Limb (tissue), 2 donors: ENCODE results near the gene DUSP6.
"Not testable (repeated sequence)": the region's sequence is repeated elsewhere in the genome, so short reads cannot be mapped to it uniquely, and the experiment has no call there.

ENCODE experiments used
- DNase-seq, 2 donors: peaks; one replicate each; pipeline ENCODE4 v3.0.0-alpha.2; 2016; ENCODE audit errors: extremely low spot score in 2 of 2

Gene DUSP6

DNA sequence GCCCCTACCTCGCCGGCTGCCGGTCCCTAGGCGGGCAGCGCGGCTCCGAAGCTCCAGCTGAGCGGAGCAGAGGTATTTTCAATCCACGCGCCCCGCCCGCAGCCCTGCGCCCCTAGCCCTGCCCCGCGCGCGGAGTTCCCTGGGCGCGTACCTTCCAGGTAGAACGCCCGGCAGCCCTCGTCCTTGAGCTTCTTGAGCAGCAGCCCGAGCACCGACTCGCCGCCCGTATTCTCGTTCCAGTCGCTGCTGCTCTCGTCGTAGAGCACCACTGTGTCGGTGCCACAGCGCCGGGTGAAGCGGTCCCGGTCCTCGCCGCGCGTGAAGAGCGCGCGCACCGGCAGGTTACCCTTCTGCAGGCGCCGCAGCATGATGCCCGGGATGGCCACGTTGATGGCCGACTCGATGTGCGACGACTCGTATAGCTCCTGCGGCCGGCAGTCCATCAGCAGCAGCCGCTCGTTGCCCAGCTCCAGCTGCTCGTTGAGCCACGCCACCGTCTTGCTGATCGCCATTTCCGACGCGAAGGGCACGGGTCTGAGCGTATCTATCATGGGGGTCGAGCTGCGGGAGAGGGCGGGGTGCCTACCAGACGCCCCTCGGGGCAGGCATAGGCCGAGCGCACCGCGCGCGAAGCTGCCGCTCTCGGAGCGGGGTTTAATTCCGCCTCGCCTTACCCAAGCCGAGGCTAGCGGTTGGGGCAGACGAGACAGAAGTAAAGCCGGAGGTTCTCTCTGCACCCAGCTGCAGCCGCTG lies 636 bp downstream of the DUSP6 start:
- DNase-seq: peak in 1 of 2 donors; percentile 77

DNA sequence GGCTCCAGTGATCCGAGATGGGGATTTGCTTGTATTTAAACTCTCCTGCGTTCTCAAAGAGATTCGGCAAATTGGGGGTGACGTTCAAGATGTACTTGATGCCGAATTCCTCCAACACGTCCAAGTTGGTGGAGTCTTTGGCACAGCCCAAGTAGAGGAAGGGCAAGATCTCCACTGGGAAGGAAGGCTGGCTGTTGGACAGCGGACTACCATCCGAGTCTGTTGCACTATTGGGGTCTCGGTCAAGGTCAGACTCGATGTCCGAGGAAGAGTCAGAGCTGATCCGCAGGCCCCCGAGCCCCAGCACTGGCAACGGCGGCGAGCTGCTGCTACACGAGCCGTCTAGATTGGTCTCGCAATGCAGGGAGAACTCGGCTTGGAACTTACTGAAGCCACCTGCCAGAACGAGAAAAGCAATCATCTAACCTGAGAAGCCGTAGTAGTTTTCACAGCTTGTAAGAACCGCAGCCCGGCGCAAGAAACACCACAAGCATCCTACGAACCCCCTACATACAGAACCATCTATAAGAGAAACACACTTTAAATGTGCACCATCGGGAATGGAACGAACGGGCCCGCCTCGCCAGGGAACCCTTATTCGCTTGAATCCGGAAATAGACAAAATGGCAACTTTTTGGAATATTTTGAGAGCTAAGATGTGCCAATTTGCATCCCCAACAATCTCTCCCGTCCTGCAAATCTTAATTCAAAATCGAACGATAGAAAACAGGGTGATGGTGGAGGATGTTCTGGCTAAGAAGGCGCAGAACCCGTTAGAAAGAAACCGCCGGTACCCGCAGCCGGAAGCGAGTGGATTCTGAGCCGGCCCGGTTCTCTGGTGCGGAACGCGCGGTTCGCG lies 1.4 kb downstream of the DUSP6 start:
- peak in 1 of 2 donors; percentile 58 for DNase-seq

DNA sequence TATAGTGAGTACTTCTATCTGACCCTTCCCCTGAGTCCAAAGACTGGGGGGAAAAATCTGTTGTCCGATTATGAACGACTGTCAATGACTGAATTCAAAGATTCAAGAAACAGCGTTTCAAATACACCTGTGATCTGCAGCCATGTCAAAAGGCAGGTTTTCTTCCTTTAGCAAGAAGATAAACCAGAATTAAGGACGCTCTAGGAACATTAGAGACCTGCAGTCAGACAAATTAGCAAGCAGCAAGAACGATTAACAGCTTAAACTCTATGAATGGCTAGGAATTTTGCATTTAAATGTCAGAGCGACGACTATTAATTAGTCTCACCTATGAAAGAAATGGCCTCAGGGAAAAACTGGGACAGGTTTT lies 2.1 kb downstream of the DUSP6 start:
- DNase-seq: no peak

DNA sequence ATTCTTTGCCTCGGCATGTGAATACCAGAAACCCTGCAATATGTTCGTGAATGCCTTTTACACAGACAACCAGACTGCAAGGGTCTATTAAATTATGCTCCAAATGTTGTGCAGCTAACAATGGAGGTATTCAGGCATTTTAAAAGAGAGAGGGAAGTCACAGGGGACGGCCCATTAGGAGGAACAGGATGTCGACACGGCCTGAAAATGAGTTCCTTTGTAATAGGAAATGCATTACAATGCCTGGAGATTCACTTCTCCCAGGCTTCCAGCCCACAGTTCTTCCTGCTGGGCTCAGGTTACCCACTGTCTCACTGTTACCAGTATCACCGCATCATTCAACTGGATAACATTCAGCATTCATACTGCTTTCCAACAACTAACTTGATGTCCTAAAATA lies 2.5 kb downstream of the DUSP6 start:
- peak; percentile 49 to 52 for DNase-seq

DNA sequence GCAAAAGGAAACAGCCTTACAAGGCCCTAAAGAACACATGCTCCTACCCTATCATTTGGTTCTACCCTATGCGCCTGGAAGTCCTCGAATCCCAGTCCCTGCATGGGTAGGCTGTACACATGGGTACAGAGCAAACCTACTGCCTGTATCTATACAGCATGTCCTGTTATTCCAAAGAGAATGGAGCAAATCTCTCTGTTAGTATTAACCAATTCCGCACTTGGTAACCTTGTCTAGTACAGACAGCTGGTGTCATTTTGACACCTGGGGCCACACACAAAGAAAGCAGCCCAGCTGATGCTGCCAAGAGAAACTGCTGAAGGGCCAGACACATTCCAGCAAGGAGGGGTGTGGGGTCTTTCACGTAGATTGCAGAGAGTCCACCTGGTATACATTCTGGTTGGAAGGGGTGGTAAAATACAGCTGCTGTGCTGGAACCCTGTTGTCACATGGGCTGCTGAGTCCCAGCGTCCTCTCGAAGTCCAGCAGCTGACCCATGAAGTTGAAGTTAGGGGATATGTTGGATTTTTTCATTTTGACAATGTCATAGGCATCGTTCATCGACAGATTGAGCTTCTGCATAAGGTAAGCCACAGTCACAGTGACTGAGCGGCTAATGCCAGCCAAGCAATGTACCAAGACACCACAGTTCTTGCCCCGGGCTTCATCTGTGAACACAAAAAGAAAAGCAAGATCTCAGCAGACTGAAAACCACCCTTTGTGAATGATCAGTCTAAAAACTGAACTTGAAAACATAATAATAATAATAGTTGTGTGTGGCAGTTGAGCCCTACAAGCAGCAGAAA lies 3.2 kb downstream of the DUSP6 start:
- peak in 1 of 2 donors; percentile 36 for DNase-seq

DNA sequence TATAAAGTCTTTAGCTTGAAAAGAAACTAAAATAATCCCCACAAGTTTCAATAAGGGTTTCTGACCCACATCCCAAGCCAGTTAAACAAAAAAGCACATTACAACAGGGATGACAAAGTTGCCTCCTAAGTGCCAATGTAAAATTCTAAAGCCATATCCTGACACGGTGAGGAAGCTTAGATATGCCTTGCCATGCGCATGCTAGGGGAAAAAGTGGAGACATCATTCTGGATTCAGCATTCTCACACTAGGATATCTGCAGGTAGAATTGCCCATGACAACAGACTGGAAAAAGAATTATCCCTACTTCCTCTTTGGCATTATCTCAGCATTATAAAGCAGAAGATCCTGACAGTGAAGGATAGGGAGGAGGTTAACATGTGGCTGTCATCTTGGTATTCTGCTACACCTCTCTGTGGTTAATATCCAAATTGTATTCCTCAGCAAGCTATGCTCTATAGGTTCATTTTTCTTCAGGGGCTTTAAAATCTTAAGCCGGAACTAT lies 4.9 kb downstream of the DUSP6 start:
- DNase-seq: no peak

DNA sequence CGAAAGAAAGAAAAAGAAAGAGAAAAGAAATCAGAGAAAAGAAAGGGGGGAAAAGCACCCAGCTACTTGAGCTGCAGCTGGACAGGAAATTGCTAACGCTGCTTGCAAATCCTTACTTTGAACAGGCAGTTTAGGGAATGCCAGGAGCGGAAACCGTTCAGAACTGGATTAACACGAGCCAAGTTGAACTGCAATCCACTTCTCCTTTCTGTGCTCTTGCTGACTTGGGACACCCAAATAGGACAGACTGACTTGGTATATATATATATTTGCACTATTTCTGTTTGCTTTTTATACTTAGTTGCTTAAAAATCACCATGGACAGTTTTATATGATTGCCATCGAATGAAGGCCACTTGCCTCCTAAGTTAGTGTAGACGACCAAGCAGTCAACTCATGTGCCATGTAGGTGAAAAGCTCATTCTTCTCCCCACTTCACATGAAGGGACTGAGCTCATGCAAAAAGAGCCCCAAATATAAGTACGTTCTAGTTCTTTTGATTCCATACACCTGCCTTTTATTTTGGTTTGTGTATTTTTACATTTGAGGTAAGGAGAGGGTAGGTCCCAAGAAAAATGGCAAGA lies 5.5 kb downstream of the DUSP6 start:
- peak in 1 of 2 donors; percentile 75 for DNase-seq

DNA sequence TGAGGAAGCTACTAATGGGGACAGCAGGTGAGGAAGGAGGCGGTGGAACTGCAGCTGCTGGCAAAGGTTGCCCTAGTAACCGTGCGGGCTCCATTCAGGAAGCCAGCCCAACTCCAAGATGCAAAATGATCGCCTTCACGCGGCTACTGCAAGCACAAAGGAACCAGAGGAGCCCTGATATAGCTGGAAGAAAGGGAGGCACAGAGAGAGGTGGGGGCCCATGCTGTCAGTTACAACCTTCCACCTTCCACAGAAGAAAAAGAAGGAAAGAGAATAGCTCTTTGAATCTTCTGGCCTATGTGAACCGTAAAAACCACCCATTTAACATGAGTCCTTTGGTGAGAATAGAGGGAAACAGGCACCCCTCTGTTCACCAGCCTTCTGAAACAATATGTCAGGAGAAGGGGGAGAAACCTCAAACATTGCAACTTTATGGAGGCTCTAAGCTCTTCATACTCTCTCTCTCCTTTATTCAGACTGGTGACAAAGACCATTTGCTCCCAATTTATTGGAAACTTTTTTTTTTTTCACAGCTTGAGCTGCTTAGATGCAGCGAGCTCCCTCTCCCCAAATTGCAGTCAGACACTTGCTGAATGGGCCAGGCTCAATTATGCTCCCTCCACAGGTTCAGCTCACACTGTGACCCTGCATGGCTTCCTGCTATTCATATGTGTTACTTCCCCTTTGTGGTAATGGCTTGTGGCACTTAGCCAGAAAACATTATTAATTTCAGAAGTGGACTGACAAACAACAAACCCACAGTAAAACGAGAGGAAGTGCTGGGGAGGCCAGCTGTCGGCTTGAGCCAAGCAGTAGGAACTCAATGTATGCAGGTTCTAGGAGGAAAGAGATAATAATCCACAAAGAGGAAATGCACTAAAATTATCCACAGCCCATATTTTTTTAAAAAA lies 6.2 kb downstream of the DUSP6 start:
- DNase-seq: peak in 1 of 2 donors; percentile 63

DNA sequence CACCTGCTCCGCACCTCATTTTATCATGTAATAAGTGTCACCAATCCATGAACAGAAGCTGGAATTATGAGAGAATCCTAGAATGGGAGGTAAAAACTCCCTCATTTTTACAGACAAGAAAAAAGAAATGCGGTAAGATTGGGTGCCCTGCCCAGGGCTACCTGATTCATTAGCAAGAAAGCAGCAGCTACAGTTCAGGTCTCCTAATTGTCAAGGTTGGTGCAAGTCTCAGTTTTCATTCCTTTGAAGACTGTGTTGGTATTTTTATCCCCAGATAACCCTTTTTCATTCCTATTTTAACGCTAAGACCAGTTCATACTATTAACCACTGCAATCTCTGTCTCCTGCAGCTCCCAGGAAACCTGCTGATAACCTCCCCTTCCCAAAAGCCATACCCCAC lies 6.9 kb downstream of the DUSP6 start:
- no peak for DNase-seq

DNA sequence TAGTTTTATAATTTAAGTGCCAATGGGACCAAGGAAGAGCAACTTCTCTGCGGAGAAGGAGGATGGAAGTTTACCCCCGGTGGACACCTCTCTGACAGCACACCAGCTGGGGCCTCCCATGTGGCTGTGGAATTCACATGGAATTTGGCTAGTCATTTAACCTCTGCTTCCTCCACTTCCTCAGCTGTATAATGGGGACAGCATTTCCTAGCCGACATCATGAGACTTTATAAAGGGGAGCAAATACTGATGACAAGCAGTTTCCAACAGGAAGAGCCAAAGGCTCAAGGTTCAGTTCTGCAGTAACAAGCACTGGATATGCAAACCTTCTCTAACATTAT lies 7.5 kb downstream of the DUSP6 start:
- no peak for DNase-seq

DNA sequence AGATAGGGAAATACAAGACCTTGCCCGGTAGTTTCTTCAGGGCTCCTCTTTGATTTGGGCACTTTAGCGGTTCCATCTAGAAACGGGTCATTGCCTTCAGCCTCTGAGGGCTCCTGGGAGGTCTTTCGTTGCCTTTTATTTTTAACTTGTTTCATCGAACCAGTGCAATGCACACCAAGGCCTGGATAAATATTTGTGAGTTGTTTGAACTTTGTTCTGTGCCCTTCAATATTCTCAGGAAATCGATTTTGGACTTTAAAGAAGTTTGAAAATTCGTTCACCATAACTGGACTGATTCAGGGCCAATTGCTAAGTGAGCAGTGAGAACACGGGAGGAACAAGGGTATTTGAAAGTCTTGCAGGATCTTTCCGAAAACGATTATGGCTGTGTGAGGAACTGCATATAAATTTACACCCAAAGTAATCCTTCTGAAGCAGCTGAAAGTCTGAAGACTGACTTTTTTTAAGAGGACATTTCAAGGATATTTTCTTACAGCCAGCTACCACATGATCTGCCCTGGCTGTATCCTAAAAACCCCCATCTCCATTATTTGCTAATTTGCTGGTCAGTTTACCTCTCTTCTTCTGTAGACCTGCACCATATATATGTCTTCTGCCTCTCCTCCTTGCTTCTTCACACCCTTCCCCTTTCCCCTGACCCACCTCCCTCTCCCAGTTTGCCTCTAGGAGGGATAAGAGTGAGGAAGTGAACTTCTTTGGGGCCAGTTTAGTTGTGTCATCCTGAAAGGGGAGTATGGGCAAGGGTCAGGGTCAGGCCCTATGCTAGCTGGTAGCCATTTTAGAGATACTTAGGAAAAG lies 8.0 kb downstream of the DUSP6 start:
- no peak for DNase-seq

DNA sequence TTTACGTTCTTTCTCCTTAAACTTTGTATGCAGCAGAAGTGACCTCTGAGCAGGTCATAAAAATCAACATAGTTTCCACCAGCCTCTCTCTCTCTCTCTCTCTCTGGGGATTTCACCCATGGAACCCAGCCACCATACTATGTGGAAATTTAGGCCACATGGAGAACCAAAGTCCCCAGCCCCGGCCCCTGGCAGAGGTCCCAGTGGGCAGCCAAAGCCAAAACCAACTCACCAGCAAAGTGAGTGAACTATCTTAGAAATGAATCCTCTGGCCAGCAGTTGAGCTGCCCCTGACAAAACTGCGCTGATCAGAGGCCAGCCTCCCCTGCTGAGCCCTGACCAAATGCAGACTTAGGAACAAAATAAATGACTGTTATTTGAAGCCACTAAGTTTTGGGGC lies 9.2 kb downstream of the DUSP6 start:
- no peak for DNase-seq

DNA sequence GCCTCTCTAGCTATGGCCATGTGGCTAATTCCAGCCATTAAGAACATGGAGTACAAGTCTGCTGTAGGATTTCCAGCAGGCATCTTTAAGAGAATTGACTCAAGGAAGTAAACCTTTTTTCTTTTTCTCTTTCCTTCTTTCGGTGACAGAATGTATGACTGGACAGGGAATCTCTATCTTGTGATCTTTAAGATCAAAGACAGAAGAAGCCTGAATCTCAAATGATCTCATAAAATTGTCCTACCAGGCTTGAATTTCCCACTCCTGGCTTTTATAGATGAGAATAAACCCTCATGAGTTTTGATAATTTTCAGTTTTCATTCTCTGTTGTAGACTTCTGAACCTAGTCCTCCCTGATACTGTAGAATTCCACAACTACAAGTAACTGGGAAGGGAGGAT lies 11.4 kb downstream of the DUSP6 start:
- DNase-seq: no peak

DNA sequence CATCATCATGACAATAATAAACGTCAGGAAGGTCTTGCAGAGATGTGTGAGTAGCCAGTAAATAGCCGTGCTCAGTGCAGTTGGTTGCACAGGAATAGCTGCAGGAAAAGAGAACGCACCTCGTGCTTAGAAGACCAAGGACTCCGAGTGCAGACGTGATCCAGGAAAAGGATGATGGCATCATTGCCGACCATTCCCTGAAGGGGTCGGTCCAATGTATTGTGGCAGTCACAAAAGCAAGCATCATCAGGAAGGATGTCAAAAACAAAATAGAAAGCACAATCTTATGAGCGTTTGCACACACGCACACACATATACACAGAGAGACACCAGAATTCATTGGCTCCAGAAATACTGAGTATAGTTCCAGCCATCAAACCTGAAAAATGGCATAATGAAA lies 12.8 kb downstream of the DUSP6 start:
- no peak for DNase-seq

DNA sequence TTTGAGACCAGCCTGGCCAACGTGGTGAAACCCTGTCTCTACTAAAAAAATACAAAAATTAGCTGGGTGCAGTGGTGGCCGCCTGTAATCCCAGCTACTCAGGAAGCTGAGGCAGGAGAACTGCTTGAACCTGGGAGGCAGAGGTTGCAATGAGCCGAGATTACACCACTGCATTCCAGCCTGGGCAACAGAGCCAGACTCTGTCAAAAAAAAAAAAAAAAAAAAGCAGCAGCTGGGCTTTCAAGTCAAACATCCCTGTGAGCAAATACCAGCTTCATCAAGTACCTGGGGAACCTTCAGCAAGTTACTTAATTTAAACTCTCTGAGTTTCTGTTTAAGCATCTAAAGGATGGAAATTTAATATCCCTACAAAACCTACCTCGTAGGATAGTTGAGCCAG lies 15.2 kb downstream of the DUSP6 start:
- DNase-seq: not testable (repeated sequence)

DNA sequence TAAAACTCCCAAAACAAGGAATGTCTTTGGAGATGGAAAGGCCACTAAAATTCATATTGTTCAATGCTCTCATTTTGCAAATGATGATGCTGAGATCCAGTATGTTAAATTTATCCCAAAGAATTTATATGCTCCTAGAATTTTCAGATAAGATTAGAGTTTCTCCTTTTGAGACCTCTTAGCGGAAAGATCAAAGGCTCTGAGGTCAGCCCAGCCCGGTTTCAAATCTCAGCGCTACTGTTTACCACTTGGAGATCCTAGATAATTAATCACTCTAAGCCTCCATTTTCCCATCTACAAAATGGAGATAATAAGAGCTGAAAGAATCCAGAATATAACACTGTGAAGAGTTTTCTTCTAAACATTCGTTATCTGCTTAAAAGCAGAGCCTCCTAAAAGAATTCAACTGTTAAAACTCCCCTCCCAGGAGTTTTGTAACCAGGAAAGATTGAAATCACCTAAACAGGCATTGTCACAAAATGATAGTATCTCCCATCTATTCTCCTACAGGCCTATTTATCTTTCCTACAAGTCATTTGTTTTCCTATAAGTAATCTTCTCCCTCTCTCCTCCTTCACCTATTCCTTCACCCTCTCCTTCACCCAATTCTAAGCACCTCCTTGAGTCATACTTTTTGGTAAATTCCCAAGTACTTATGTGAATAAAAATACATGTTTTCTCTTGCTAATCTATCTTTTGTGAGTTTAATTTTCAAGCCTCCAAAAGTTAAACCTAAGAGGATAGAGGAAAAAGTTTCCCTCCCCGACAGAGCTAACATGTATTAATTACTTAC lies 16.7 kb downstream of the DUSP6 start:
- no peak for DNase-seq

DNA sequence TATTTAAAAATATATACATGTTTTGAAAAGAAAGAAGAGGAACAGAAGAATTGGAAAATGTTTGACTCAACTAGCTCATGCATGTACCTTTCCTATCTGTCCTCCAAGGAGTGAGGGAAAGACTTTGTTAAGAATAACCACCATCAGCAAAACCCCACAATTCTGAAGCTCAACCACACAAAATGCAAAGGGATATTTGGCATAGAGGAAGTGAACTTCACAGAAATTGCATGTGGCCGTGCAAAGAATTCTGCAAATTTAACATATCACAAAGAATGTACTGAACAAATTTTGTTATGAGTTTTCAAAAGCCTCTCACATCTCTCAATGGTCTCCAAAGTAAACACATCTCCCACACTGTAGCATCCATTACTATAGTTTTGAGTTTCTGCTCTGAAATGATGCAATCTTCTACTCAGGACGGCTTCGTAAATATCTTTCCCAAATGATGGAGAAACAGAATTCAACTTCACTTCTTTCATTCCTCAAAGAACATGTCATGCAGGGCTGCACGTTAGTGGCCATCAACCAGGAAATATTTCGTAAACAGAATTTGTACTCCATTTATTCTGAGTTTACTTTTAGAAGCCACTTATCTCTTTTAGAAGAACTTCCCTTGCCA lies 17.6 kb downstream of the DUSP6 start:
- DNase-seq: no peak

DNA sequence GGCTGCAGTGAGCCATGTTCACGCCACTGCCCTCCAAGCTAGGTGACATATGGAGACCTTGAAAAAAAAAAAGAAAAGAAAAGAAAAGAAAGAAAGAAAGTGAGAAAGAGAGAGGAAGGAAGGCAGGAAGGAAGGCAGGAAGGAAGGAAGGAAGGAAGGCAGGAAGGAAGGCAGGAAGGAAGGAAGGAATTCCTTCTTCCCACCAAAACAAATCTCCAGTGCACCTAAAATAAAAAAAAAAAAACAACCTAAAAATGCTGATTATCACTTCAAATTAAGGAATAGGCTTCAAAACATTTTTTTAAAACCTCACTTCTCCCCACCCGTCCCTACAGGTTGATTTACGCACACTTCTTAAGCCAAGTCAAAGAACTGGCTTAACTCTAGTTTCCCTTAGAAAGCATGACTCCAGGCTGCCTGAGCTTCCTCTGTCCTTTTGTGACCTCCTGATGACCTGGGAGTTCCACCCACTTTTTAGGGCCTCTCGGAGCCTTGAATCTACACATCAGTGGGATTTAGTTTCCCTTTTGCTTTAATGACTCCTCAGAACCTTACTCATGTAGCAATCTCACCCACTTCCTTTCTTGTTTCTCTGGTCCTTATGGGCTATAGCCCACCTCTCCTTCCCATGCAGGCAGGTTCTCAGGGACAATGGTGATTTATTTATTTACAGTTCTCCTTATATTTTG lies 18.6 kb downstream of the DUSP6 start:
- no peak for DNase-seq
